ENCODE data around the gene BNC2. TPM values are rescaled to one million over a fixed set of nuclear protein-coding genes. Genes with fewer than 3 reads are reported as not detected.
A peak's percentile ranks its signal among the peaks of the same experiment; 100 is the strongest.
"Not testable (repeated sequence)": the region's sequence is repeated elsewhere in the genome, so short reads cannot be mapped to it uniquely, and the experiment has no call there.

The BNC2 gene
- not detected in 2 replicates for total RNA-seq (2022)
- Bru-seq, nascent RNA = percentile 3 among the genes with signal in this experiment
- percentile 3 among the genes with signal in this experiment for BruChase-seq, experiment 1, labeled RNA remaining after a 6-hour chase
- BruChase-seq, experiment 2, labeled RNA remaining after a 2-hour chase = percentile 5 among the genes with signal in this experiment
- long read RNA-seq = 0 reads

GRCh38 chr9:16870596-16871335 is at the start of gene BNC2:
TSS of gene BNC2 (minus strand) at chr9:16870670. CDS start at chr9:16870648, 22 bp downstream.
- peak; percentile 7 for DNase-seq
- no TSS peak for BruUV-seq (replicated peaks)
- Mint-ChIP-seq H3K9me3 (ENCODE audit: low read depth, unreplicated experiment) (no peaks in the 10 kb centered on the region), H3K27ac (ENCODE audit: unreplicated experiment) (no peak within 1 kb of the TSS), H3K4me1 (ENCODE audit: low read depth, unreplicated experiment) (no peaks in the 10 kb centered on the region), H3K27me3 (ENCODE audit: unreplicated experiment) (peaks cover 13% of the 10 kb centered on the region), H3K4me3 (ENCODE audit: low read depth, unreplicated experiment) (peak within 1 kb of the TSS; percentile 79), H3K36me3 (ENCODE audit: insufficient read depth, unreplicated experiment) (peaks cover 10% of the 10 kb centered on the region)
- intact Hi-C loops (cut with micrococcal nuclease; ENCODE audit: unreplicated experiment) = no loop called here
- CTCF ChIA-PET = interaction anchor here (0.6 to 0.7 kb wide), 2 partner anchors 217 to 933 kb away, joined by 5 to 6 read pairs; no protein-coding TSS in a partner anchor
- no peak for TF ChIP-seq CTCF (IDR thresholded peaks at IDR 0.05; ENCODE audit: unreplicated experiment)

DNA sequence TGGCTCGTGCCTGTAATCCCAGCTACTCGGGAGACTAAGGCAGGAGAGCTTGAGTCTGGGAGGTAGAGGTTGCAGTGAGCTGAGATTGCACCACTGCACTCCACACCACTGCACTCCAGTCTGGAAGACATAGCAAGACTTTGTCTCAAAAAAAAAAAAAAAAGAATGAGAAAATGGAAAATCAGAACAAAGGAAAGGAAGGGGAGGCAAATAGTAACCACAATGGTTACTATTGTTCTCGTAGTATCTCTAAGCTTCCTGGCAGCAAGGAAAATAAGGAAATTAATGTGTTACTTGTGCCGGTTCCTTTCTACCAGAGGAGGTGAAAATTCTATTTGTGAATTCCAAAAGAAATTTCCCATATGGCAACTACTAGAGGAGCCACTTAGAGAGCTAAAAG is 48.5 kb upstream of the BNC2 start:
- no peak for TF ChIP-seq CTCF (IDR thresholded peaks at IDR 0.05; ENCODE audit: unreplicated experiment)
- CTCF ChIA-PET = no interaction called here
- no peaks in the 10 kb centered on the region for H3K27me3 Mint-ChIP-seq (ENCODE audit: unreplicated experiment)
- no TSS peak for BruUV-seq (replicated peaks)
- intact Hi-C loops (cut with micrococcal nuclease; ENCODE audit: unreplicated experiment) = no loop called here
- no peaks in the 10 kb centered on the region for H3K36me3 Mint-ChIP-seq (ENCODE audit: insufficient read depth, unreplicated experiment)
- no peak for DNase-seq
- H3K9me3 Mint-ChIP-seq (ENCODE audit: low read depth, unreplicated experiment) = peaks cover 3% of the 10 kb centered on the region
- H3K4me3 Mint-ChIP-seq (ENCODE audit: low read depth, unreplicated experiment) = no peak overlapping the region
- H3K4me1 Mint-ChIP-seq (ENCODE audit: low read depth, unreplicated experiment) = peaks cover 14% of the 10 kb centered on the region
- no peak overlapping the region for H3K27ac Mint-ChIP-seq (ENCODE audit: unreplicated experiment)

DNA sequence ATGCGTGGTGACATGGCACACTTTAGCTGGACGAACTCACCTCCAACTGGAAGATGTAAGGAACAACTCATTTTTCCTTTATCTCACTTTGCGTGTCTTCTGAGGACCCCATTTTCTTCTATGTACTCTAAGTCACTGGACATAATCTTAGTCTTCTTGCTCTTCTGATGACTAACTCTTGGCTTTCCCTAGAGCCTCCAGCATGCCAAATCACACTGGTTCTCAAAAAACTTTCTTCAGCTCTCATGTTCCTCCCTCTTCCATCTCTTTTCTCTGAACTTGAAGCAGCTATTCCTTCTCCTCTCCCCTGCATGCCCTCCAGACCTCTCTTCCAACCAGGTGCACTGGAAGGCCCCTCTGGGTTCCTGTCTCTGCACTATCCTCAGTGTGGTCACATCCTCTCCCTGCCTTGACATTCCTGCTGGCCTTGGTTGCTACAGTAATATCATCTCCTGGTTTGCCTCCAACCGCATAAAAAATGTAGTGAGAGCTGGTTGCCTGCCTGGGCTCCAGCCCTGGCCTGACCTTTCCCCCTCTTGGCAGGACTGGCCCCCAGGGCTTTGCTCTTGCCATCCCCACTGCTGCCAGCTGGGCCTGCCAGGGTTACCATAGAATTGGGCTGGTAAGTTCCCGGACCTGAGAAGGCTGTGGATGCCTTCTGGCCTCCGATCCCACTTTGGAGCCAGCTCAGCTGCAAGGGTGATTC is 44.8 kb upstream of the BNC2 start:
- H3K36me3 Mint-ChIP-seq (ENCODE audit: insufficient read depth, unreplicated experiment) = no peaks in the 10 kb centered on the region
- H3K27me3 Mint-ChIP-seq (ENCODE audit: unreplicated experiment) = no peaks in the 10 kb centered on the region
- CTCF ChIA-PET = interaction anchor here (0.7 kb wide), 1 partner anchor 95 kb away, joined by 6 read pairs; no protein-coding TSS in a partner anchor
- H3K27ac Mint-ChIP-seq (ENCODE audit: unreplicated experiment) = no peak overlapping the region
- no peak for DNase-seq
- BruUV-seq (replicated peaks) = no TSS peak
- H3K9me3 Mint-ChIP-seq (ENCODE audit: low read depth, unreplicated experiment) = peaks cover 3% of the 10 kb centered on the region
- H3K4me1 Mint-ChIP-seq (ENCODE audit: low read depth, unreplicated experiment) = peaks cover 14% of the 10 kb centered on the region
- intact Hi-C loops (cut with micrococcal nuclease; ENCODE audit: unreplicated experiment) = no loop called here
- no peak for TF ChIP-seq CTCF (IDR thresholded peaks at IDR 0.05; ENCODE audit: unreplicated experiment)
- no peak overlapping the region for H3K4me3 Mint-ChIP-seq (ENCODE audit: low read depth, unreplicated experiment)

DNA sequence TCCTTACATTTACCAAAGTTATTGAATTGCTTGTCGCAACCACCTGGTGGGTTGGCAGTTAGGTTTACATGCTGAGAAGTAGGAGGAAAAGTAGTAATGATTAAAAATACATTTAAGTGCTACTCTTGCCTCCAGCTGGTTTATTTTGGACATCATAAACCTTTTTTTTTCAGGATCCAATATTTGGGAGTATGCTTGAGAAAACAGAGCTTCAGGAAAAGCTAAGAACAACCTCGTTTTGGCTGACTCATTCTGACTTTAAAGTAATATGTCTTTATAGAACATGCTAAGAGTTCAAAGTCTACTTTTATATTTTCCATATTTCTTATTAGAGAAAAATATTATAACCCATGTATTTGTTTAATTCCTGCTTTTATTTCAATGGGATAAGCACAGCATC is 41.7 kb upstream of the BNC2 start:
- CTCF ChIA-PET = no interaction called here
- no peak overlapping the region for H3K27ac Mint-ChIP-seq (ENCODE audit: unreplicated experiment)

DNA sequence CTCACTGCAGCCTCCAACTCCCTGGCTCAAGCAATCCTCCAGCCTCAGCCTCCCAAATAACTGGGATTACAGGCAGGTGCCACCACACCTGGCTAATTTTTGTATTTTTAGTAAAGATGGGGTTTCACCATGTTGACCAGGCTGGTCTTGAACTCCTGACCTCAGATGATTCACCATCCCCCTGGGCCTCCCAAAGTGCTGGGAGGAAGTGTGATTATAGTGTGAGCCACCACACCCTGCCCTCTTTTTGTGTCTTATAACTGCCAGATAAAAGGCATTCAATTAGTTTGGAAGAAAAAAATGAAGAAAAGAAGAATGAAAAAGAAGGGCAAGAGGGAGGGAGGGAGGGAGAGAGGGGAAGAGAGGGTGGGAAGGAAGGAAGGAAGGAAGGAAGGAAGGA is 37.7 kb upstream of the BNC2 start:
- intact Hi-C loops (cut with micrococcal nuclease; ENCODE audit: unreplicated experiment); H3K9me3 Mint-ChIP-seq (ENCODE audit: low read depth, unreplicated experiment); H3K4me1 Mint-ChIP-seq (ENCODE audit: low read depth, unreplicated experiment); H3K27ac Mint-ChIP-seq (ENCODE audit: unreplicated experiment); H3K27me3 Mint-ChIP-seq (ENCODE audit: unreplicated experiment); DNase-seq; H3K36me3 Mint-ChIP-seq (ENCODE audit: insufficient read depth, unreplicated experiment); CTCF ChIA-PET; BruUV-seq (replicated peaks); H3K4me3 Mint-ChIP-seq (ENCODE audit: low read depth, unreplicated experiment): not testable (repeated sequence)

More for the DNA sequence above, 41.7 kb upstream of the BNC2 start:
- H3K4me1 Mint-ChIP-seq (ENCODE audit: low read depth, unreplicated experiment) = no peaks in the 10 kb centered on the region
- H3K27me3 Mint-ChIP-seq (ENCODE audit: unreplicated experiment) = no peaks in the 10 kb centered on the region
- DNase-seq = no peak
- TF ChIP-seq CTCF (IDR thresholded peaks at IDR 0.05; ENCODE audit: unreplicated experiment) = no peak
- H3K36me3 Mint-ChIP-seq (ENCODE audit: insufficient read depth, unreplicated experiment) = no peaks in the 10 kb centered on the region
- H3K9me3 Mint-ChIP-seq (ENCODE audit: low read depth, unreplicated experiment) = peaks cover 3% of the 10 kb centered on the region
- BruUV-seq (replicated peaks) = no TSS peak
- intact Hi-C loops (cut with micrococcal nuclease; ENCODE audit: unreplicated experiment) = no loop called here
- H3K4me3 Mint-ChIP-seq (ENCODE audit: low read depth, unreplicated experiment) = no peak overlapping the region

All from Calu3 (cell line).